ENCODE measurements around the gene RNF41.

RNF41 gene

GRCh38 chr12:56261503-56262232, 39.9 kb upstream of the RNF41 start:
- peak; percentile 70 for DNase-seq
- TF ChIP-seq CTCF (IDR thresholded peaks at IDR 0.05; ENCODE audit: low read depth, low read length, missing control alignments): no peak
- in situ Hi-C loops (cut with HindIII; ENCODE audit: low pct_ligation_motif_present, low sequenced_read_pairs): no loop called here
- H3K4me3 ChIP-seq (ENCODE audit: low read depth, low read length): no peak overlapping the region
- peak overlapping the region; percentile 31 for H3K27ac ChIP-seq
- H3K27me3 ChIP-seq (replicated peaks): no peaks in the 10 kb centered on the region
- peaks cover 3% of the 10 kb centered on the region for H3K36me3 ChIP-seq (replicated peaks)

DNA sequence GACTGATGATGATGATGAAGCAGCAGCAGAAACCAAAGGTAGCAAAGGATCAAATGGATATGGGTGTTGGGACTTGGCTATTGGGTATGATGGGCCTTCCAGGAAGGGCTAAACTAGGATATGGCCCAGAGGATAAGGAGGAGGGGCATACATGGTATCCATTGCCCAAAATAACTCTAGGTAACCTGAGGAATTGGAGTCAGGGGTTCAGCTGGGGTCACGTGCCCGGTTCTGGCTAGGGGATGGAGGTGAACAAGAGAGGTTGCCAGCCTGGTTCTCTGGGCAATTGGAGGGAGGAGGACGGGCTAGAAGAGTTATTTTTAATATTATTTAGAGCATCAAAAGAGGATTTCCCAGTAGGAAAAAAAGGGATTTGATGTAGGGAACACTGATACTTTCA, 39.2 kb upstream of the RNF41 start:
- DNase-seq: no peak
- no peak overlapping the region for H3K27ac ChIP-seq
- H3K4me3 ChIP-seq (ENCODE audit: low read depth, low read length): no peak overlapping the region
- in situ Hi-C loops (cut with HindIII; ENCODE audit: low pct_ligation_motif_present, low sequenced_read_pairs): no loop called here
- no peak for TF ChIP-seq CTCF (IDR thresholded peaks at IDR 0.05; ENCODE audit: low read depth, low read length, missing control alignments)
- H3K36me3 ChIP-seq (replicated peaks): peaks cover 10% of the 10 kb centered on the region
- no peaks in the 10 kb centered on the region for H3K27me3 ChIP-seq (replicated peaks)

- Histone ChIP-seq H3K27ac (no peak overlapping the region), H3K36me3 (replicated peaks) (peaks cover 14% of the 10 kb centered on the region), H3K4me3 (ENCODE audit: low read depth, low read length) (no peak overlapping the region), H3K27me3 (replicated peaks) (no peaks in the 10 kb centered on the region)
- DNase-seq: no peak
- in situ Hi-C loops (cut with HindIII; ENCODE audit: low pct_ligation_motif_present, low sequenced_read_pairs): no loop called here
- no peak for TF ChIP-seq CTCF (IDR thresholded peaks at IDR 0.05; ENCODE audit: low read depth, low read length, missing control alignments)
Measured at GRCh38 chr12:56260380-56260779, 38.7 kb upstream of the RNF41 start.

DNA sequence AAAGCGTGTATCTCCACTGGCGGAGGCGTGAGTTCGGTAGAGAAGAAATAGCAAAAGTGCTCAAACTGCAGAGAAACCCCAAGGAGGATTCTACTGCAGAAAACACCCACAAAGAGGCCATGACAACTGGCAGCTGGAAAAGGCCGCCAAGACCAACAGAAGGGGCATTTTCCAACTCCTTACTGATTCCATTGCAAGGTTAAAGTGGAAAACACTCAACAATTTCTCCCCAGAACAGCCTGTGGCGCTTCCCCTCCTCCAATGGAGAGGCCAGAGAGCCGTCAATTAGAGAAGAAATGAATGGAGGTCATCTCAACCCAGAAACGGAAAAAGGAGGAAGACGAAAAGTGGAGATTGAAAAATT, 37.1 kb upstream of the RNF41 start:
- in situ Hi-C loops (cut with HindIII; ENCODE audit: low pct_ligation_motif_present, low sequenced_read_pairs): no loop called here
- TF ChIP-seq CTCF (IDR thresholded peaks at IDR 0.05; ENCODE audit: low read depth, low read length, missing control alignments): no peak
- DNase-seq: no peak
- Histone ChIP-seq H3K36me3 (replicated peaks) (peaks cover 28% of the 10 kb centered on the region), H3K27ac (peak overlapping the region; percentile 1), H3K27me3 (replicated peaks) (no peaks in the 10 kb centered on the region), H3K4me3 (ENCODE audit: low read depth, low read length) (peak overlapping the region; percentile 72)

DNA sequence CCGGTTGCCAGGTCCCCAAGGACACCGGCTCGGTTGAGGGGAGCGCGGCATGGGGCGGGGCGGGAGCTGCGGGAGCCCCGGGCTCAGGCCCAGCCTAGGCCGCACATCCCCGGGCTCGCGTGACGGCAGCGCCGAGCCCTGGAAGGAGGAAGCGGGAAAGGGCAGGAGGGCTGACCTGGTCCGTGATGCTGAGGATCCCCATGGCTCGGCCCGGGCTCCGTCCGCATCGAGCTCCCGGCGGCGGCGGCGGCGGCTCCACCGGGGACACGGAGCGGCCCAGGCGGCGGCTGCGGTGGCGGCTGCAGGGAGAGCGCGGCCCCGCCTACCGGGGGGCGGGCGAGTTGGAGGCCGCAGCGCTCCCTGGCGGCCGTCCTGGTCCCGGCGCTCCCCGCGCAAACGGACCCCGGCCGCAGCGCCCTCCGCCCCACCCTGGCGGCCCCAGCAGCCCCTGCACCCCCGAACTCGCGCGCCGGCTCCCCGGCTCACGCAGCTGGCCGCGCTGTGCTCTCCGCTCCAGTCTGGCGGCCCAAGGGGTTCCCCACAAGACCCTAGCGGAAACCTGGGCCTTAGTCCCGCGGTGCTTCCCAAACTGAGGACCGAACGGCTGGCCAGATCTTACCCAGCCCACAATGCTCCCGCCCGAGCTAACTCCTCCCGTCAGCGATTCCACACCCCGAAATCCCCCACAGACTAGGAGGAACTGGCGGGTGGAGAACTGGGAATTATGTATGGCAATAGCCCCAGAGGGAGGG, 36.5 kb upstream of the RNF41 start, which contains the start of gene ANKRD52:
ANKRD52 (minus strand) TSS at position 317 of the 752 bp plus-strand sequence; CDS start at position 202, 115 bp downstream.
- Histone ChIP-seq H3K27ac (peak within 1 kb of the TSS; percentile 45), H3K4me3 (ENCODE audit: low read depth, low read length) (peak within 1 kb of the TSS; percentile 83), H3K36me3 (replicated peaks) (peaks cover 34% of the 10 kb centered on the region), H3K27me3 (replicated peaks) (no peaks in the 10 kb centered on the region)
- in situ Hi-C loops (cut with HindIII; ENCODE audit: low pct_ligation_motif_present, low sequenced_read_pairs): no loop called here
- DNase-seq: peak; percentile 43
- TF ChIP-seq CTCF (IDR thresholded peaks at IDR 0.05; ENCODE audit: low read depth, low read length, missing control alignments): peak; percentile 53
